ENCODE data around the gene IZUMO2.

IZUMO2 gene

GRCh38 chr19:50162988-50163387 lies at the start of gene IZUMO2:
TSS of gene IZUMO2 (minus strand) at chr19:50163281. CDS start at chr19:50163194, 87 bp downstream.
- no peak for DNase-seq

- DNase-seq = no peak
Observed at GRCh38 chr19:50210425-50210824, 47.3 kb upstream of the IZUMO2 start.

- DNase-seq = no peak
Observed at GRCh38 chr19:50209131-50209530, 46.0 kb upstream of the IZUMO2 start.

GRCh38 chr19:50207730-50208129 lies 44.6 kb upstream of the IZUMO2 start:
- DNase-seq = no peak

- no peak for DNase-seq
Observed at GRCh38 chr19:50206191-50206590, 43.1 kb upstream of the IZUMO2 start.

- peak; percentile 46 to 88 (median 77) for DNase-seq
Observed at GRCh38 chr19:50205681-50206138, 42.6 kb upstream of the IZUMO2 start.

GRCh38 chr19:50204811-50205675 lies 42.0 kb upstream of the IZUMO2 start:
- peak; percentile 54 to 86 (median 85) for DNase-seq

- DNase-seq = no peak
Observed at GRCh38 chr19:50204081-50204428, 41.0 kb upstream of the IZUMO2 start.

GRCh38 chr19:50203281-50204080 lies 40.4 kb upstream of the IZUMO2 start, which contains the start of gene MYH14:
TSS of gene MYH14 (plus strand) at chr19:50203622. CDS start at chr19:50210366, 6,744 bp downstream.
- peak; percentile 21 to 87 (median 30) for DNase-seq

- no peak for DNase-seq
Observed at GRCh38 chr19:50202962-50203280, 39.8 kb upstream of the IZUMO2 start.

GRCh38 chr19:50202386-50202785 lies 39.3 kb upstream of the IZUMO2 start:
- DNase-seq = no peak

- no peak for DNase-seq
Observed at GRCh38 chr19:50199259-50199555, 36.1 kb upstream of the IZUMO2 start.

GRCh38 chr19:50198431-50199258 lies 35.6 kb upstream of the IZUMO2 start:
- no peak for DNase-seq

GRCh38 chr19:50197348-50197747 lies 34.3 kb upstream of the IZUMO2 start:
- DNase-seq = no peak

- DNase-seq = no peak
Observed at GRCh38 chr19:50196322-50196932, 33.3 kb upstream of the IZUMO2 start.

GRCh38 chr19:50195224-50195623 lies 32.1 kb upstream of the IZUMO2 start:
- DNase-seq = no peak

GRCh38 chr19:50192463-50193211 lies 29.6 kb upstream of the IZUMO2 start:
- no peak for DNase-seq

- peak in 1 of 3 experiments; percentile 19 for DNase-seq
Observed at GRCh38 chr19:50191216-50191615, 28.1 kb upstream of the IZUMO2 start.

GRCh38 chr19:50190439-50190891 lies 27.4 kb upstream of the IZUMO2 start:
- no peak for DNase-seq

GRCh38 chr19:50189331-50189730 lies 26.2 kb upstream of the IZUMO2 start:
- DNase-seq = no peak

- no peak for DNase-seq
Observed at GRCh38 chr19:50187937-50188336, 24.9 kb upstream of the IZUMO2 start.

- DNase-seq = peak in 1 of 3 experiments; percentile 2
Observed at GRCh38 chr19:50184196-50184595, 21.1 kb upstream of the IZUMO2 start.

Data from NCI-H1417 (cell line).